OCI-M1 (cell line): ENCODE measurements around the gene SBNO1.
"Not testable (repeated sequence)": the region's sequence is repeated elsewhere in the genome, so short reads cannot be mapped to it uniquely, and the experiment has no call there.

ENCODE experiments used
- DNase-seq: peaks from one replicate; lab custom pipeline; 2025; lab: John Stamatoyannopoulos, UW

Gene SBNO1

GRCh38 chr12:123364532-123365024 lies at the start of gene SBNO1:
Gene SBNO1, minus strand, starts transcription at chr12:123364847. Its CDS starts 14,406 bp downstream, at chr12:123350441.
- DNase-seq, result peak; percentile 94

GRCh38 chr12:123410041-123410412 lies 45.4 kb upstream of the SBNO1 start:
- no peak for DNase-seq

- DNase-seq, result not testable (repeated sequence)
Observed at GRCh38 chr12:123409284-123410040, 44.8 kb upstream of the SBNO1 start.

- not testable (repeated sequence) for DNase-seq
Observed at GRCh38 chr12:123408619-123409018, 44.0 kb upstream of the SBNO1 start.

GRCh38 chr12:123407934-123408333 lies 43.3 kb upstream of the SBNO1 start:
- DNase-seq, result not testable (repeated sequence)

- not testable (repeated sequence) for DNase-seq
Observed at GRCh38 chr12:123407269-123407668, 42.6 kb upstream of the SBNO1 start.

GRCh38 chr12:123404581-123404980 lies 39.9 kb upstream of the SBNO1 start:
- no peak for DNase-seq

- no peak for DNase-seq
Observed at GRCh38 chr12:123401753-123402683, 37.4 kb upstream of the SBNO1 start.

GRCh38 chr12:123399255-123399617 lies 34.6 kb upstream of the SBNO1 start:
- no peak for DNase-seq

- no peak for DNase-seq
Observed at GRCh38 chr12:123398550-123399254, 34.1 kb upstream of the SBNO1 start.

GRCh38 chr12:123398177-123398549 lies 33.5 kb upstream of the SBNO1 start:
- DNase-seq, result no peak

GRCh38 chr12:123397400-123397799 lies 32.8 kb upstream of the SBNO1 start:
- no peak for DNase-seq

- no peak for DNase-seq
Observed at GRCh38 chr12:123396954-123397353, 32.3 kb upstream of the SBNO1 start.

GRCh38 chr12:123396543-123396942 lies 31.9 kb upstream of the SBNO1 start:
- DNase-seq, result no peak

GRCh38 chr12:123395236-123395635 lies 30.6 kb upstream of the SBNO1 start:
- DNase-seq, result no peak

- DNase-seq, result no peak
Observed at GRCh38 chr12:123393747-123394146, 29.1 kb upstream of the SBNO1 start.

- no peak for DNase-seq
Observed at GRCh38 chr12:123391546-123392343, 27.1 kb upstream of the SBNO1 start.

- DNase-seq, result no peak
Observed at GRCh38 chr12:123390498-123391426, 26.1 kb upstream of the SBNO1 start.

GRCh38 chr12:123389560-123390351 lies 25.1 kb upstream of the SBNO1 start:
- peak; percentile 38 for DNase-seq
